NB4 (cell line): ENCODE measurements around the gene GPX2.

Source experiments
- DNase-seq: peaks from one replicate; pipeline ENCODE4 v3.0.0; 2010; ENCODE audit warnings: low read depth
- H3K4me3 ChIP-seq: one replicate; pipeline ENCODE4 v1.5.1; 2011; ENCODE audit warnings: mild to moderate bottlenecking, low read depth, low read length, moderate library complexity
- MYC ChIP-seq: IDR thresholded peaks from 2 replicates; pipeline ENCODE4 v1.6.1; 2011; ENCODE audit warnings: low read depth, low read length
- POLR2A ChIP-seq: IDR thresholded peaks from 2 replicates; pipeline ENCODE4 v1.6.1; 2011; ENCODE audit warnings: mild to moderate bottlenecking; ENCODE audit not compliant: insufficient read length; ENCODE audit errors: extremely low read depth
- TF ChIP-seq, protein P1 (sequence below): IDR thresholded peaks from 2 replicates; pipeline ENCODE4 v1.6.1; 2011; ENCODE audit warnings: low read depth, low read length
- TF ChIP-seq, protein P2 (sequence below): IDR thresholded peaks from one replicate; pipeline ENCODE4 v1.5.1; 2012; ENCODE audit warnings: low read depth, low read length

The GPX2 gene

DNA sequence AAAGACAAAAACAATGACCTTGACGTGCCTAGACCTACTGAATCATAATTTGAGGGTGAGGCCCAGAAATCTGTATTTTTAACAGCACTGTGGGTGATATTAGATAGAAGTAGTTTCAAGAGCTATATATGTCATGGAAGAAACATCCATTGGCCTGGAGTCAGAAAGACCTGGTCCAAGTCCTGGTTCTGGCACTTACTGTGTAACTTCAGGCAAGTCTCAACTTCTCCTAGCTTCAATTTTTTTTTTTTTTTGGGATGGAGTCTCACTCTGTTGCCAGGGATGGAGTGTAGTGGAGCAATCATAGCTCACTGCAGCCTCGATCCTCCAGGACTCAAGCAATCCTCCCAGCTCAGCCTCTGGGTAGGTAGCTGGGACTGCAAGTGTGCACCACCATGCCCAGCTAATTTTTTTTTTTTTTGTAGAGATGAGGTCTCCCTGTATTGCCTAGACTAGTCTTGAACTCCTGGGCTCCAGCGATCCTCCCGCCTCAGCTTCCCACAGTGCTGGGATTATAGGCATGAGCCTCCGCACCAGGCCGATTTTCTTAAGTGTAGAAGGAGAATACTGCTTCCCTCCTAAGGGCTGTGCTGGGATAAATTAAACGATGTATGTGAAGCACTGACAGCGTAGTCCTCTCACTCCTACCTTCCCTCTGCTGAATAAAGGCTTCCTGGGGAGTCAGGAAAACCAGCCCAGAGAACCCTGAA is 14.3 kb upstream of the GPX2 start:
- TF ChIP-seq, protein P1, sequence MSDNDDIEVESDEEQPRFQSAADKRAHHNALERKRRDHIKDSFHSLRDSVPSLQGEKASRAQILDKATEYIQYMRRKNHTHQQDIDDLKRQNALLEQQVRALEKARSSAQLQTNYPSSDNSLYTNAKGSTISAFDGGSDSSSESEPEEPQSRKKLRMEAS = no peak
- TF ChIP-seq, protein P2, sequence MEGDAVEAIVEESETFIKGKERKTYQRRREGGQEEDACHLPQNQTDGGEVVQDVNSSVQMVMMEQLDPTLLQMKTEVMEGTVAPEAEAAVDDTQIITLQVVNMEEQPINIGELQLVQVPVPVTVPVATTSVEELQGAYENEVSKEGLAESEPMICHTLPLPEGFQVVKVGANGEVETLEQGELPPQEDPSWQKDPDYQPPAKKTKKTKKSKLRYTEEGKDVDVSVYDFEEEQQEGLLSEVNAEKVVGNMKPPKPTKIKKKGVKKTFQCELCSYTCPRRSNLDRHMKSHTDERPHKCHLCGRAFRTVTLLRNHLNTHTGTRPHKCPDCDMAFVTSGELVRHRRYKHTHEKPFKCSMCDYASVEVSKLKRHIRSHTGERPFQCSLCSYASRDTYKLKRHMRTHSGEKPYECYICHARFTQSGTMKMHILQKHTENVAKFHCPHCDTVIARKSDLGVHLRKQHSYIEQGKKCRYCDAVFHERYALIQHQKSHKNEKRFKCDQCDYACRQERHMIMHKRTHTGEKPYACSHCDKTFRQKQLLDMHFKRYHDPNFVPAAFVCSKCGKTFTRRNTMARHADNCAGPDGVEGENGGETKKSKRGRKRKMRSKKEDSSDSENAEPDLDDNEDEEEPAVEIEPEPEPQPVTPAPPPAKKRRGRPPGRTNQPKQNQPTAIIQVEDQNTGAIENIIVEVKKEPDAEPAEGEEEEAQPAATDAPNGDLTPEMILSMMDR = no peak
- no peak for TF ChIP-seq MYC
- TF ChIP-seq POLR2A = no peak
- DNase-seq = no peak
- no peak overlapping the region for H3K4me3 ChIP-seq

DNA sequence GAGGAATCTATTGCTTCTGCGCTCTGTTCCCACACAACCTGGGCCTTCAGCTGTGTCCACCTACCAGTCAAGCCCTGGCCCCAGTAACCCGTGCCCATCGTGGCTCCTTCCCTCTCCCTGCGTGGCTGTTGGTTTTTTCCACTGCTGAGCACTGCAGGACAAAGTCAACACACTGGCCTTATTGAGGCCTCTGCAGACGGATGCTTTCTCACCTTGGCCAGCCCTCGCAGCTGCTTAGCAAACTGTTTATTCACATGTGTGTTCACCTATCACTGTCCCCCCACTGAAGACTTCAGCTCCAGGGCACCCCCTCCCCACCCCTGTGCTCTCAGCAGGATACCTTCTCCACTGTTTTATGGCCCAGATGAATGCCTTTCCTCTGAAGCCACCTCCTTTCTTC is 12.8 kb upstream of the GPX2 start:
- TF ChIP-seq MYC = no peak
- TF ChIP-seq, protein P2 = no peak
- TF ChIP-seq, protein P1 = no peak
- TF ChIP-seq POLR2A = no peak
- no peak for DNase-seq
- no peak overlapping the region for H3K4me3 ChIP-seq

DNA sequence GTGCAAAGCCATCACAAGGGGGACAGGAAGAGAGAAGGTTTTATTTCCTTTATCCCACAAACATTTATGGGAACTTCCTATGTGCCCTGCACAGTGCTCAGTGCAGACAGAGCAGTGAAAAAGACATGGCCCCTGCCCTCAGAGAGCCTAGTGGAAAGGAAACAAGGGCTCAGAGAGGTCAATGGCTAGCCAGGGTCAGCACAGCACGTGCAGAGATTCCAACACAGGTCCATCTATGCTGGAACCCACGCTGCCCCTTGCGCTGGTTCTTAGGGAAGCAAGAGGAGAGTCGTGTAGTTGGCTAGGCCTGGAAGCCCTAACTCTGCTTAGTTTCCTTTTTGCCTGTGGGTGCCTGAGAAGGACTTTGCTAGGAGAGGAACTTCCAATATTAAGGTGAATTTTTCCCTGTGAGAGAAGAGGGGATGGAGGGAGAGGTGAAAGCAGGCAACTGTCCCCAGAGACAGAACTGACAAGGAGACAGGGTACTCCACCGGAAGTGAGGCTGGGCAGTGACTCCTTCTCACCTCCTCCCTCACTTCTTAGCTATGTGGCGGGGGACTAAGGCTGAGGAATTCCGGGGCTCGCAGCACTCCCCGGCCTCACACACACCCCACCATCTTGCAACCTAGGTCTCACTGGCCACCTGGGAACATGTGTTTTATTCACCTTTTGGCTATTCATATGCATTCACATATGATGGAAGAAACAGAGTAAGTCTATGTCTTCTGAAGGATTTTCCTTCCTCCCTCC is 12.1 kb upstream of the GPX2 start:
- DNase-seq = no peak
- TF ChIP-seq, protein P2 = no peak
- TF ChIP-seq, protein P1 = no peak
- no peak for TF ChIP-seq POLR2A
- no peak for TF ChIP-seq MYC
- H3K4me3 ChIP-seq = no peak overlapping the region

DNA sequence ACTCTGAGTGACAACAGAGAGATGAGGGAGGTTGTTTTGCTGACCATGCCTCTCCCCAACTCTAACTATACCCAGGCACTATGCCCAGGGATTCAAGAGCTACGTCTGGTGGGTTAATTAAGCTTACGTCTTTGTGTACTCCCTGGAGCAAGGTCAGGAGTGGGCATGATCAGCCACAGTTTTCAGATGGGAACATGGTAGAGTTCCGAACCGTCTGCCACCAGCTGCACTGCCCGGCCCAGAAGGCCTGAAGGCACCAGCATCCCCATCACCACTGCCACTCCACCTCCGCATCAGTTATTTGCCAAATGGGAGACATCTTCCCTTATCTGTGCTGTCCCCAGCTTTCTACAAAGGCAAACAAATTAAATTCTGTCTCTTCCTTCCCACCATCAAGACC is 11.1 kb upstream of the GPX2 start:
- no peak overlapping the region for H3K4me3 ChIP-seq
- no peak for TF ChIP-seq POLR2A
- TF ChIP-seq, protein P2 = no peak
- no peak for TF ChIP-seq MYC
- TF ChIP-seq, protein P1 = no peak
- DNase-seq = no peak

DNA sequence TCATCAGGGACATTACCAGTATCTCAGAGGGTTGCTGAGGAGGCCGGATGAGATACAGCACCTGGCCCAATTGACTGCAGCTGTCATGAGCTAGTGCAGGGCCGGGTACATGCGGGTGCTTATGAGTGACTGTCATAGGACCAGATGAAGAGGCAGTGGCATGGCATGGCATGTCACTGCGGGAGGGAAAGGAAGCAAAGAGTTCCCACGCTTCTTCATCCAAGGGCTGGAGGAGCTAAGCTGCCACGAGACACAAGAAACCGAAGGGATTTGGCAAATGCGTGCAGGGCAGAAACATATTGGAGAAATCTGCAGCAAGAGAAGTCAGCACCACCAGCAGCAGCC is 10.7 kb upstream of the GPX2 start:
- H3K4me3 ChIP-seq = no peak overlapping the region
- TF ChIP-seq, protein P1 = no peak
- TF ChIP-seq POLR2A = no peak
- TF ChIP-seq, protein P2 = no peak
- no peak for TF ChIP-seq MYC
- no peak for DNase-seq
